ENCODE data around the gene RNF157. TPM values are rescaled to one million over a fixed set of nuclear protein-coding genes. Genes with fewer than 3 reads are reported as not detected.

The RNF157 gene
- total and polyA plus RNA-seq, 2 of the 4 experiments (the other 2 are of a cell fraction): 0.54 to 1.3 TPM

GRCh38 chr17:76123749-76124581 lies 116.3 kb downstream of the RNF157 start:
- Histone ChIP-seq H3K23ac (ENCODE audit: low read depth, low read length) (no peak overlapping the region), H3K27me3 (ENCODE audit: control insufficient read depth, insufficient read depth, low read length) (peaks cover 16% of the 10 kb centered on the region), H2AK5ac (ENCODE audit: low read depth, low read length) (no peak overlapping the region), H3K9me1 (ENCODE audit: insufficient read depth, low read length) (no peaks in the 10 kb centered on the region), H3K4me3 (ENCODE audit: insufficient read depth, low read depth, low read length) (no peak overlapping the region), H4K5ac (ENCODE audit: low read depth, low read length) (no peak overlapping the region), H3K4me1 (ENCODE audit: control insufficient read depth, insufficient read depth, low read length) (peaks cover 3% of the 10 kb centered on the region; the same call in 1 of the 2 replicates), H2BK5ac (ENCODE audit: low read depth, low read length, poor library complexity, severe bottlenecking) (no peak overlapping the region), H4K91ac (ENCODE audit: insufficient read depth, low read depth, low read length) (no peak overlapping the region), H4K8ac (ENCODE audit: low read depth in 2 of 2, low read length in 2 of 2) (no peak overlapping the region), H2BK120ac (ENCODE audit: low read depth, low read length) (no peak overlapping the region), H3K9me3 (ENCODE audit: control insufficient read depth, insufficient read depth, low read length) (no peaks in the 10 kb centered on the region), H3K18ac (ENCODE audit: low read depth, low read length) (no peak overlapping the region), H3K79me1 (ENCODE audit: low read depth in 1 of 2, low read length in 2 of 2) (no peaks in the 10 kb centered on the region), H4K20me1 (ENCODE audit: insufficient read depth, low read length) (no peaks in the 10 kb centered on the region), H2AK9ac (replicated peaks; ENCODE audit: low read depth, low read length, poor library complexity) (no peak overlapping the region), H3K56ac (ENCODE audit: extremely low read depth, insufficient read depth, low read length) (no peak overlapping the region), H2AFZ (replicated peaks; ENCODE audit: low read length, poor library complexity) (no peak overlapping the region), H3K4me2 (ENCODE audit: low read depth, low read length) (no peak overlapping the region), H2BK20ac (ENCODE audit: low read depth, low read length) (no peak overlapping the region), H3K4ac (ENCODE audit: low read depth, low read length) (no peak overlapping the region), H3K9ac (ENCODE audit: low read depth, low read length) (no peak overlapping the region), H3K14ac (replicated peaks; ENCODE audit: low read depth, low read length) (no peak overlapping the region), H3K27ac (ENCODE audit: insufficient read depth, low read length) (no peak overlapping the region), H2BK15ac (ENCODE audit: low read depth, low read length) (no peak overlapping the region), H3K36me3 (ENCODE audit: control insufficient read depth, insufficient read depth, low read length) (no peaks in the 10 kb centered on the region)
- intact Hi-C loops (cut with micrococcal nuclease): no loop called here
- POLR2A ChIA-PET (ENCODE audit: unreplicated experiment): no interaction called here
- WGBS, 2 experiments (ENCODE audit: extremely low coverage in 2 of 2, insufficient read length in 1 of 2): 50% methylated on average over 3 of the region's 9 CpGs; no CpG with 5 or more reads in 1 of the 2 experiments
- in situ Hi-C loops (cut with MboI; ENCODE audit: low sequenced_read_pairs): no loop called here
- CTCF ChIA-PET: interaction anchor here (0.6 to 4.0 kb wide), 2 partner anchors 156 to 162 kb away, joined by 3 to 27 read pairs; no protein-coding TSS in a partner anchor
- BruUV-seq (replicated peaks): no TSS peak
- TF ChIP-seq MAFK (IDR thresholded peaks at IDR 0.05; ENCODE audit: low read depth, low read length) (no peak), NFE2L2 (IDR thresholded peaks at IDR 0.05; ENCODE audit: low read depth, low read length) (no peak), RCOR1 (IDR thresholded peaks at IDR 0.05; ENCODE audit: insufficient replicate concordance, low read length) (no peak), ELK1 (IDR thresholded peaks at IDR 0.05; ENCODE audit: borderline replicate concordance, low read depth, low read length) (no peak)
- ATAC-seq (ENCODE audit: low read depth) (no peak), DNase-seq (no peak)
- dilution Hi-C loops (cut with HindIII; ENCODE audit: low sequenced_read_pairs, unreplicated experiment): no loop called here

All from IMR-90 (cell line).